Stomach (tissue), 9 donors: ENCODE data around the gene PDSS2. TPM values are rescaled to one million over a fixed set of nuclear protein-coding genes. Genes with fewer than 3 reads are reported as not detected.

Experiments used
- DNase-seq, 2 donors: peaks; one replicate each; pipeline versions ENCODE4 v3.0.0 to v3.0.0-alpha.2; 2013 to 2019
- H3K27ac ChIP-seq, 5 donors: fragments of 200-600 bp in 4 of 5; sonication (generic) in 4 of 5; one replicate each; pipeline ENCODE4 v1.5.1; 2013 to 2019; ENCODE audit warnings: mild to moderate bottlenecking in 1 of 5, moderate library complexity in 1 of 5
- H3K27me3 ChIP-seq, 3 donors: fragments of 200-600 bp; sonication (generic); one replicate each; pipeline ENCODE4 v1.5.1; 2017 to 2019; ENCODE audit warnings: mixed run types in 1 of 3
- H3K36me3 ChIP-seq, 4 donors: fragments of 200-600 bp; sonication (generic); 1 replicate in 3 of 4; 2 replicates in 1 of 4; pipeline ENCODE4 v1.5.1; 2016 to 2019
- H3K4me1 ChIP-seq, 4 donors: fragments of 200-600 bp; sonication (generic); one replicate each; pipeline ENCODE4 v1.5.1; 2016 to 2019
- H3K4me3 ChIP-seq, 4 donors: fragments of 200-600 bp; sonication (generic) in 3 of 4; one replicate each; pipeline ENCODE4 v1.5.1; 2016 to 2019; ENCODE audit warnings: mild to moderate bottlenecking in 1 of 4
- H3K9me3 ChIP-seq, 4 donors: fragments of 200-600 bp; sonication (generic); one replicate each; pipeline ENCODE4 v1.5.1; 2016 to 2019
- CTCF ChIP-seq, 7 experiments: fragments of 450-650 bp in 4 of 7; fragments of 200-600 bp in 3 of 7; sonication (generic) in 3 of 7; IDR thresholded peaks; one replicate each; pipeline ENCODE4 v1.5.1; 2016 to 2019; ENCODE audit warnings: antibody characterized with exemption in 7 of 7, control low read depth in 2 of 7, mild to moderate bottlenecking in 1 of 7
- EP300 ChIP-seq: sonication (generic); formaldehyde crosslinking; IDR thresholded peaks from one replicate; pipeline ENCODE4 v1.6.1; 2017; ENCODE audit warnings: antibody characterized with exemption
- POLR2A ChIP-seq, 4 donors: fragments of 450-650 bp; IDR thresholded peaks; one replicate each; pipeline ENCODE4 v1.6.1; 2016; ENCODE audit warnings: antibody characterized with exemption in 4 of 4, control low read depth in 2 of 4, mild to moderate bottlenecking in 1 of 4, moderate library complexity in 1 of 4
- POLR2AphosphoS5 ChIP-seq, 3 donors: sonication (generic); formaldehyde crosslinking; IDR thresholded peaks; one replicate each; pipeline ENCODE4 v1.6.1; 2016; ENCODE audit warnings: antibody characterized with exemption in 3 of 3
- WGBS, 5 donors: extraction: QIAGEN DNeasy Blood & Tissue Kit in 3 of 5; methylation state at CpG; one replicate each; pipeline versions ENCODE4 v1.1.5 to v1.1.7; 2013 to 2018; 5-methylcytosine and 5-hydroxymethylcytosine counted together
- intact Hi-C: fragments of 100-400 bp; cut with DNase I; formaldehyde crosslinking; loops from one replicate; pipeline ENCODE4 v1.15.1; 2023; ENCODE audit warnings: low total_unique reads
- polyA plus RNA-seq, 3 donors: library from polyadenylated mRNA; stranded (reverse); fragments of 200-250 nt; gene quantifications; one replicate each; pipeline ENCODE4 v1.2.3, GENCODE V29; 2013
- total RNA-seq, 5 donors: library from RNA; depleted of rRNA; stranded (reverse); fragments of >200 nt; gene quantifications; one replicate each; pipeline versions ENCODE4 v1.1.0 to v1.2.3, GENCODE V29; 2014 to 2016
- donor health status: healthy with polysubstance abuse.
- donor health status: Bipolar disorder and iron deficiency.
- donor health status: healthy.

The PDSS2 gene
- total and polyA plus RNA-seq, 8 donors: 4.5 to 26.1 (median 9.8) TPM; not detected in 1

- DNase-seq: no peak
- no peaks in the 10 kb centered on the region for H3K27me3 ChIP-seq
- H3K27ac ChIP-seq: no peak overlapping the region
- H3K9me3 ChIP-seq: no peaks in the 10 kb centered on the region
- H3K36me3 ChIP-seq: no peaks in the 10 kb centered on the region
- intact Hi-C loops: no loop called here
- TF ChIP-seq POLR2A (IDR thresholded peaks at IDR 0.05) (no peak), EP300 (no peak), POLR2AphosphoS5 (IDR thresholded peaks at IDR 0.05) (no peak)
- H3K4me1 ChIP-seq: peaks cover 0 to 23% (median 14%) of the 10 kb centered on the region in 4 donors
- no peak overlapping the region for H3K4me3 ChIP-seq
- 89 to 98% (median 97%) methylated on average over 3 of the region's 3 CpGs for WGBS, 5 donors
Observed at GRCh38 chr6:107411161-107411560, 48.2 kb downstream of the PDSS2 start.

- no peak overlapping the region for H3K27ac ChIP-seq
- 94 to 100% (median 95%) methylated on average over 2 of the region's 2 CpGs for WGBS, 5 donors
- H3K4me1 ChIP-seq: peaks cover 0 to 16% (median 11%) of the 10 kb centered on the region in 4 donors
- no peak for DNase-seq
- H3K9me3 ChIP-seq: peaks cover 0 to 5% (median 0%) of the 10 kb centered on the region in 4 donors
- no peaks in the 10 kb centered on the region for H3K27me3 ChIP-seq
- no peaks in the 10 kb centered on the region for H3K36me3 ChIP-seq
- no peak overlapping the region for H3K4me3 ChIP-seq
- no peak for TF ChIP-seq EP300
- no peak for TF ChIP-seq POLR2A (IDR thresholded peaks at IDR 0.05)
- TF ChIP-seq CTCF (IDR thresholded peaks at IDR 0.05): no peak
- no peak for TF ChIP-seq POLR2AphosphoS5 (IDR thresholded peaks at IDR 0.05)
- intact Hi-C loops: no loop called here
Observed at GRCh38 chr6:107409942-107410341, 49.4 kb downstream of the PDSS2 start.

- DNase-seq: no peak
- WGBS, 5 donors: 47 to 68% (median 49%) methylated on average over 3 of the region's 3 CpGs
- Histone ChIP-seq H3K27me3 (no peaks in the 10 kb centered on the region), H3K4me1 (peaks cover 0 to 4% (median under 1%) of the 10 kb centered on the region in 4 donors), H3K9me3 (peaks cover 0 to 15% (median 0%) of the 10 kb centered on the region in 4 donors), H3K36me3 (no peaks in the 10 kb centered on the region), H3K4me3 (no peak overlapping the region), H3K27ac (no peak overlapping the region)
- intact Hi-C loops: no loop called here
- TF ChIP-seq POLR2AphosphoS5 (IDR thresholded peaks at IDR 0.05) (no peak), CTCF (IDR thresholded peaks at IDR 0.05) (no peak), POLR2A (IDR thresholded peaks at IDR 0.05) (no peak), EP300 (no peak)
Observed at GRCh38 chr6:107408714-107409113, 50.6 kb downstream of the PDSS2 start.

GRCh38 chr6:107405002-107405401 lies 54.4 kb downstream of the PDSS2 start:
- no peak overlapping the region for H3K4me3 ChIP-seq
- no peaks in the 10 kb centered on the region for H3K27me3 ChIP-seq
- WGBS, 5 donors: 96 to 99% (median 97%) methylated on average over 3 of the region's 3 CpGs
- no peaks in the 10 kb centered on the region for H3K4me1 ChIP-seq
- DNase-seq: no peak
- intact Hi-C loops: no loop called here
- TF ChIP-seq CTCF (IDR thresholded peaks at IDR 0.05) (no peak), EP300 (no peak), POLR2A (IDR thresholded peaks at IDR 0.05) (no peak), POLR2AphosphoS5 (IDR thresholded peaks at IDR 0.05) (no peak)
- no peak overlapping the region for H3K27ac ChIP-seq
- peaks cover 0 to 15% (median 3%) of the 10 kb centered on the region in 4 donors for H3K36me3 ChIP-seq
- H3K9me3 ChIP-seq: peaks cover 3 to 23% (median 9%) of the 10 kb centered on the region in 4 donors

GRCh38 chr6:107402533-107402932 lies 56.8 kb downstream of the PDSS2 start:
- WGBS, 5 donors: 94 to 100% (median 97%) methylated on average over 1 of the region's 1 CpG

More at GRCh38 chr6:107402533-107402932, 56.8 kb downstream of the PDSS2 start:
- Histone ChIP-seq H3K9me3 (peaks cover 3 to 23% (median 9%) of the 10 kb centered on the region in 4 donors), H3K27ac (no peak overlapping the region), H3K4me3 (no peak overlapping the region), H3K36me3 (peaks cover 0 to 15% (median 4%) of the 10 kb centered on the region in 4 donors), H3K27me3 (no peaks in the 10 kb centered on the region), H3K4me1 (no peaks in the 10 kb centered on the region)
- TF ChIP-seq POLR2A (IDR thresholded peaks at IDR 0.05) (no peak), CTCF (IDR thresholded peaks at IDR 0.05) (no peak)
- no peak for DNase-seq
- intact Hi-C loops: no loop called here
